GM12875 (cell line): ENCODE data around the gene CCDC187.

Experiments used
- H3K4me3 ChIP-seq: one replicate; pipeline ENCODE4 v1.5.1; 2011; ENCODE audit warnings: low read depth, low read length, control low read depth
- CTCF ChIP-seq: IDR thresholded peaks from 2 replicates; pipeline ENCODE4 v1.5.1; 2011; ENCODE audit warnings: low read depth, mild to moderate bottlenecking, control low read depth, inconsistent platforms, low read length, moderate library complexity, borderline replicate concordance; ENCODE audit not compliant: insufficient read depth

The CCDC187 gene

GRCh38 chr9:136316271-136316751 is 12.4 kb upstream of the CCDC187 start:
- H3K4me3 ChIP-seq, result no peak overlapping the region
- TF ChIP-seq CTCF, result no peak

DNA sequence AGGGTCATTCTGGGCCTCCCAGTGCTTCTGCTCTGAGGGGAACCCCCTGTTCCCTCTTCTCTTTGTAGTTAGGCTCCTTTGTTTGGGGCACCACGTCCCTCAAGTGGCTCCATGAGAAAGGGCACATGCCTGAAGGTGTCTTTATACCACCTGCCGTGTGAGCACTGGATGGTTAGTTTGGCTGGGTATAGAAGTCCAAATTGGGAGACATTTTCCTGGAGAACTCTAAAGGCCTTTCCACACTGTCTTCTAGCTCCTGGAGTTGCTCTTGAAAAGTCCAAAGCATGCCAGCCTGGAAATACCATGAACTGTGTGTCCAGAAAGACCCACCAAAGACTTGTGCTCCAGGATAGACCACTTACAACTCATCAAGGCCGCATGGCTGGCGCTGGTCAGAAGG is 11.1 kb upstream of the CCDC187 start:
- no peak for TF ChIP-seq CTCF
- no peak overlapping the region for H3K4me3 ChIP-seq

DNA sequence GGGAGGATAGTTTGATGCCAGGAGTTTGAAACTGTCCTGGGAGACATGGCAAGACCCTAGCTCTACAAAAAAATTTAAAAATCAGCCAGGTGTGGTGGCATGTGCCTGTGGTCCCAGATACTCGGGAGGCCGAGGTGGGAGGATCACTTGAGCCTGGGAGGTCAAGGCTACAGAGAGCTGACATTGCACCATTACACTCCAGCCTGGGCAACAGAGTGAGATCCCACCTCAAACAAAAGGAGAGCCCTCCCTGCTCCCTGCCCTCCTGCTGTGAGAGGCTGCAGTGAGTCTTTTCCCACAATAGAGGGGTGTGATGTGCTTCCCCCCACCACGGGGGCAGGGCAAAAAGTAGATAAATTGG is 10.1 kb upstream of the CCDC187 start:
- H3K4me3 ChIP-seq, result no peak overlapping the region
- TF ChIP-seq CTCF, result no peak

GRCh38 chr9:136313111-136314055 is 9.5 kb upstream of the CCDC187 start:
- TF ChIP-seq CTCF, result no peak
- no peak overlapping the region for H3K4me3 ChIP-seq

DNA sequence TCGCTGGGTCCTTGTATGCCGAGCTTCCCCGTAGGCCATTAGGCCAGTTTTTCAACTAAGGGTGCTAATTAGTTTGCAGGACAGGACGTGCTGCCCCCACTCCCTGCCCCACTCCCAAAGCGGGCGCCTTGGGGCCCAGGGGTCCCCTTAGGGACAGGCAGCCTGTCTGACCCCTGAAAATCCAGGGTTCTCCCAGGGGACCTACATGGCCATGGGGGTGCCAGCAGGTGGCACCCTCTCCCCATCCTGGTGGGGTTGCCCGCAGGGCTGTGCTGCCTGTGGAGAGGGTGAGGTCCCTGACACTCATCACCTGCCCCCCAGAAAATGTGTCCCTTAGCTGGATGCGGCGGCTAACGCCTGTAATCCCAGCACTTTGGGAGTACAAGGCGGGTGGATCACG is 8.5 kb upstream of the CCDC187 start:
- no peak overlapping the region for H3K4me3 ChIP-seq

DNA sequence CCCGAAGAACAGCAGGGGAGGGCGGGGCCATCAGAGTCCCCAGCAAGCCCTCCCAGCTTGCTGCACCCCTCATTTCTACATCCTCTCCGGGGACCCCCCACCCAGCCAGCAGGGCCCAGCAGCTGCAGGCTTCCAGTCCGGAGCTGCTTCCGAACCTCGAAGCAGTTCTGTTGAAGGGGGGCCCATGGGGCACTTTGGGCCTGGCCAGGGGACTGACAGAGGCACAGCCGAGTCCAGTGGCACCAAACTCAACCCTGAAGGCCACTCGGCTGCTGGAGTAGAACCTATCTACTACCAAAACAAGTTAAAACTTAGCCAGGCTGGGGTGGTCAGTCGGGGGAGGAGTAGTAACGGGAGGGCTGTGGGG is 8.1 kb upstream of the CCDC187 start:
- no peak overlapping the region for H3K4me3 ChIP-seq
- no peak for TF ChIP-seq CTCF

More for the DNA sequence above, 8.5 kb upstream of the CCDC187 start:
- peak; percentile 44 for TF ChIP-seq CTCF
